Smooth muscle cell (in vitro differentiated cells): Measurements from ENCODE around the gene PTPRZ1. TPM values are rescaled to one million over a fixed set of nuclear protein-coding genes. Genes with fewer than 3 reads are reported as not detected.

Experiments used
- DNase-seq: peaks from one replicate; lab custom pipeline; 2025; ENCODE audit not compliant: unreplicated experiment; lab: John Stamatoyannopoulos, UW
- H2AFZ ChIP-seq: fragments of 200-600 bp; sonication (generic); 2 replicates; pipeline ENCODE4 v1.6.0; 2016; ENCODE audit warnings: antibody characterized with exemption, low read depth, mild to moderate bottlenecking
- H3F3A ChIP-seq: fragments of 200-600 bp; sonication (generic); 2 replicates; pipeline ENCODE4 v1.6.0; 2017; ENCODE audit warnings: antibody characterized with exemption, low read depth
- H3K27ac ChIP-seq: fragments of 200-600 bp; sonication (generic); 2 replicates; pipeline ENCODE4 v1.5.1; 2016; ENCODE audit warnings: low read depth, mild to moderate bottlenecking
- H3K27me3 ChIP-seq: fragments of 200-600 bp; sonication (generic); 2 replicates; pipeline ENCODE4 v1.6.1; 2016; ENCODE audit warnings: low read depth, mild to moderate bottlenecking
- H3K36me3 ChIP-seq: fragments of 200-600 bp; sonication (generic); 2 replicates; pipeline ENCODE4 v1.5.1; 2016; ENCODE audit warnings: low read depth
- H3K4me1 ChIP-seq: fragments of 200-600 bp; sonication (generic); 2 replicates; pipeline ENCODE4 v1.5.1; 2016; ENCODE audit warnings: low read depth
- H3K4me2 ChIP-seq: fragments of 200-600 bp; sonication (generic); 2 replicates; pipeline ENCODE4 v1.6.0; 2016; ENCODE audit warnings: mild to moderate bottlenecking
- H3K4me3 ChIP-seq: fragments of 200-600 bp; sonication (generic); 2 replicates; pipeline ENCODE4 v1.5.1; 2016; ENCODE audit warnings: mild to moderate bottlenecking
- H3K79me2 ChIP-seq: fragments of 200-600 bp; sonication (generic); 2 replicates; pipeline ENCODE4 v1.6.0; 2016; ENCODE audit warnings: low read depth, mild to moderate bottlenecking
- H3K9ac ChIP-seq: fragments of 200-600 bp; sonication (generic); 2 replicates; pipeline ENCODE4 v1.6.0; 2016; ENCODE audit warnings: low read depth
- H3K9me3 ChIP-seq: fragments of 200-600 bp; sonication (generic); replicated peaks from 2 replicates; pipeline ENCODE4 v1.5.1; 2016; ENCODE audit warnings: low read depth
- H4K20me1 ChIP-seq: fragments of 200-600 bp; sonication (generic); 2 replicates; pipeline ENCODE4 v1.6.0; 2016; ENCODE audit warnings: low read depth
- WGBS: methylation state at CpG from one replicate; pipeline ENCODE4 v1.1.7; 2016; ENCODE audit warnings: low lambda C conversion rate; 5-methylcytosine and 5-hydroxymethylcytosine counted together
- polyA plus RNA-seq: library from polyadenylated mRNA; unstranded; fragments of >200 nt; fragmentation: Nextera tagmentation; extraction: Ambion mirVana; gene quantifications from 2 replicates; pipeline ENCODE4 v1.2.1, GENCODE V29; 2016
- total RNA-seq: library from RNA; depleted of rRNA; stranded (reverse); fragments of >200 nt; gene quantifications from 2 replicates; pipeline ENCODE4 v1.2.3, GENCODE V29; 2014
- TF ChIP-seq, protein P1 (sequence below): fragments of 200-600 bp; sonication (generic); IDR thresholded peaks from 2 replicates; pipeline ENCODE4 v1.5.1; 2017; ENCODE audit warnings: borderline replicate concordance, mild to moderate bottlenecking, antibody characterized with exemption; ENCODE audit not compliant: insufficient read depth, poor library complexity, severe bottlenecking

The PTPRZ1 gene
- total and polyA plus RNA-seq, 2 experiments from 2014 or later, result 0.56 to 3.1 TPM

DNA sequence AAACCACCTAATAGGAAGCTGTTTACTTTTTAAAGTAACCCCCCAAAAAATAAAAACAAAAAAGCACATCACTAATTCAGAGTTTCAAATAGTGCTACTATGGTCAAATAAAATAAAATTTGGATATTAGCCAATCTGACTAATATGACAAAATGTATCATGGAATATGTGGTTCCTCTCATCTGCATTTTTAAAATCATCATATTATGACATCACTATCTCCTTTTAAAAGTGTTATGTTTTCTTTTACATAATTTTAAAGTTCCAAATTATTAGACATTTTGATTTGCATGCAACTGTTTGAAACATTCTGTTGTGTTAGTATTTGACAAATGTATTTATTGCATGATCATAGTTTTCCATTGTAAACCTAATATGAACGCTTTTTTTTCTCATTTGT is 160.7 kb downstream of the PTPRZ1 start:
- Histone ChIP-seq H3K27ac (no peak overlapping the region), H2AFZ (no peak overlapping the region), H3F3A (no peaks in the 10 kb centered on the region), H3K4me1 (no peaks in the 10 kb centered on the region), H4K20me1 (no peaks in the 10 kb centered on the region), H3K4me3 (no peak overlapping the region), H3K27me3 (no peaks in the 10 kb centered on the region), H3K79me2 (no peaks in the 10 kb centered on the region), H3K9ac (no peak overlapping the region), H3K36me3 (no peaks in the 10 kb centered on the region), H3K4me2 (no peak overlapping the region), H3K9me3 (no peaks in the 10 kb centered on the region)
- DNase-seq, result no peak
- TF ChIP-seq, protein P1, sequence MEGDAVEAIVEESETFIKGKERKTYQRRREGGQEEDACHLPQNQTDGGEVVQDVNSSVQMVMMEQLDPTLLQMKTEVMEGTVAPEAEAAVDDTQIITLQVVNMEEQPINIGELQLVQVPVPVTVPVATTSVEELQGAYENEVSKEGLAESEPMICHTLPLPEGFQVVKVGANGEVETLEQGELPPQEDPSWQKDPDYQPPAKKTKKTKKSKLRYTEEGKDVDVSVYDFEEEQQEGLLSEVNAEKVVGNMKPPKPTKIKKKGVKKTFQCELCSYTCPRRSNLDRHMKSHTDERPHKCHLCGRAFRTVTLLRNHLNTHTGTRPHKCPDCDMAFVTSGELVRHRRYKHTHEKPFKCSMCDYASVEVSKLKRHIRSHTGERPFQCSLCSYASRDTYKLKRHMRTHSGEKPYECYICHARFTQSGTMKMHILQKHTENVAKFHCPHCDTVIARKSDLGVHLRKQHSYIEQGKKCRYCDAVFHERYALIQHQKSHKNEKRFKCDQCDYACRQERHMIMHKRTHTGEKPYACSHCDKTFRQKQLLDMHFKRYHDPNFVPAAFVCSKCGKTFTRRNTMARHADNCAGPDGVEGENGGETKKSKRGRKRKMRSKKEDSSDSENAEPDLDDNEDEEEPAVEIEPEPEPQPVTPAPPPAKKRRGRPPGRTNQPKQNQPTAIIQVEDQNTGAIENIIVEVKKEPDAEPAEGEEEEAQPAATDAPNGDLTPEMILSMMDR, result no peak
- 100% methylated on average over 1 of the region's 1 CpG for WGBS

DNA sequence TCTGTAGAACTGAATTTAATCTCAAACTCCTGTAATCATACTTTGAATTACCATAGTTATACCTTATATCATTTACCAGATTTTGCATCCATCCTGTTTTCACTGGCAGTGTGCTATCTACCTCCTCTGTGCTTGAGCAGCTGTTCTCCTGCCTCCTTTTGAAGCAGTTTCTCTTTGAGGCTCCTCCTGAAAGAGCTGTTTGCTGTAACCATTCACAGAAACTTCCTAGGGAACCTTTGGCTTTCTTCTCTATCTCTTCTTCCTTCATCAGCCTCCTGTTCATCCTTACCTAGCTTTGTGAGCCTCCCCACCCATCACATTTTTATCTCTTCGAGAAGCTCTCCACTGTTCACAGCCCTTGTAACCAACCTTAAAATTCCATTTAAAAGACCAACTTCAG is 162.9 kb downstream of the PTPRZ1 start:
- no peaks in the 10 kb centered on the region for H3K9me3 ChIP-seq
- H3K79me2 ChIP-seq, result no peaks in the 10 kb centered on the region
- no peaks in the 10 kb centered on the region for H3K4me1 ChIP-seq
- DNase-seq, result no peak
- TF ChIP-seq, protein P1, result no peak
- H3K27me3 ChIP-seq, result no peaks in the 10 kb centered on the region
- no peak overlapping the region for H3K27ac ChIP-seq
- no peak overlapping the region for H2AFZ ChIP-seq
- no peaks in the 10 kb centered on the region for H3F3A ChIP-seq
- H3K36me3 ChIP-seq, result no peaks in the 10 kb centered on the region
- no peaks in the 10 kb centered on the region for H4K20me1 ChIP-seq
- 90% methylated on average over 1 of the region's 1 CpG for WGBS
- no peak overlapping the region for H3K4me2 ChIP-seq
- H3K4me3 ChIP-seq, result no peak overlapping the region
- H3K9ac ChIP-seq, result no peak overlapping the region

DNA sequence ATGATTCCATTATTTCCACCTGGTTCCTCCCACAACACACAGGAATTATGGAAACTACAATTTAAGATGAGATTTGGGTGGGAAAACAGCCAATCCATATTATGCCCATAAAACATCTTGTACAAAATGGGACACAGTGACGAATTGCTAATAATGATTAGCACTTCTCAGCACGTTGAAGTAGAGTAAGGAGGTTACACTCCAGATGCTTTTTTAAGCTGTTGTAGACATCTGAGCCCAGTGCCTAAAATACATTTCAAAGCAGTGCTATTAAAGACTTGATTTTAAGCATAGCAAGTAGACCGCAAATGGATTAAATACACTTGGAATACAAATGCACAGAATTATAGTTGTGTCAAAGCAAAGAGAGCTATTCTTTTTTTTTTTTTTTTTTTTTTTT is 165.2 kb downstream of the PTPRZ1 start:
- WGBS, result 73% methylated on average over 3 of the region's 3 CpGs
- Histone ChIP-seq H3K9ac (no peak overlapping the region), H3K36me3 (no peaks in the 10 kb centered on the region), H3K27ac (no peak overlapping the region), H3K9me3 (no peaks in the 10 kb centered on the region), H3K79me2 (no peaks in the 10 kb centered on the region), H3K4me3 (no peak overlapping the region), H2AFZ (no peak overlapping the region), H3K27me3 (no peaks in the 10 kb centered on the region), H3F3A (no peaks in the 10 kb centered on the region), H4K20me1 (no peaks in the 10 kb centered on the region), H3K4me2 (no peak overlapping the region), H3K4me1 (no peaks in the 10 kb centered on the region)
- TF ChIP-seq, protein P1, result no peak
- DNase-seq, result no peak

DNA sequence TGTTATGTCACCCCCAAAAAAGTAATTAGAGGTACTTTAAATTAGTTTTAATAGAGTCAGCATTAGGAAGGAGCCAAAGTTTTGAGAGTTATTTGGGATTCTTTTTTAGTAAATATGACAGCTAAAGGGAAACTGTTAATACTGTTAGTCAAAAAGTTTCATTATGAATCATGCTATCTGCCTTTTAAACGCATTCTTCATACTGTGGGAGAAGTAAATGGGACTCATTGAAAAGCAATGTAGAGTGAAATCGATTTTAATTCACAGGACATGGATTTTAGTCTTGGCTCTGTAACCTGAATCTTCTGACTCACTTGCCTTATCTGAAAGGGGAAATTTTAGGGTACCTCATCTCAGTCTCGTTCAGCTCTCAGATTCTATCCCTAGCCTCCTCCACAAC is 165.9 kb downstream of the PTPRZ1 start:
- H3K9ac ChIP-seq, result no peak overlapping the region
- no peak overlapping the region for H3K27ac ChIP-seq
- no peaks in the 10 kb centered on the region for H3K9me3 ChIP-seq
- DNase-seq, result no peak
- no peaks in the 10 kb centered on the region for H4K20me1 ChIP-seq
- no peaks in the 10 kb centered on the region for H3F3A ChIP-seq
- H3K79me2 ChIP-seq, result no peaks in the 10 kb centered on the region
- no peaks in the 10 kb centered on the region for H3K36me3 ChIP-seq
- no peak overlapping the region for H2AFZ ChIP-seq
- no peaks in the 10 kb centered on the region for H3K4me1 ChIP-seq
- H3K4me3 ChIP-seq, result no peak overlapping the region
- TF ChIP-seq, protein P1, result no peak
- H3K4me2 ChIP-seq, result no peak overlapping the region
- no peaks in the 10 kb centered on the region for H3K27me3 ChIP-seq
- WGBS, result 93% methylated on average over 3 of the region's 3 CpGs
